OCI-LY1 (cell line): Measurements from ENCODE around the gene SLC22A2.

Source experiments
- H2AFZ ChIP-seq: fragments of 200-600 bp; sonication (generic), shearing (Covaris generic); 2 replicates; pipeline ENCODE4 v1.6.0; 2014; ENCODE audit warnings: antibody characterized with exemption, mild to moderate bottlenecking, low read length
- H3F3A ChIP-seq: fragments of 200-600 bp; sonication (generic), shearing (Covaris generic); 2 replicates; pipeline ENCODE4 v1.6.0; 2014; ENCODE audit warnings: mild to moderate bottlenecking, antibody characterized with exemption, low read length, moderate library complexity; ENCODE audit not compliant: insufficient read depth
- H3K27ac ChIP-seq: fragments of 200-600 bp; sonication (generic); 2 replicates; pipeline ENCODE4 v1.5.1; 2014; ENCODE audit warnings: low read length, mixed run types, mild to moderate bottlenecking, low read depth; ENCODE audit not compliant: poor library complexity, severe bottlenecking
- H3K27me3 ChIP-seq: fragments of 200-600 bp; sonication (generic); 2 replicates; pipeline ENCODE4 v1.6.0; 2014; ENCODE audit warnings: antibody characterized with exemption, mild to moderate bottlenecking, low read length, moderate library complexity; ENCODE audit not compliant: insufficient read depth
- H3K36me3 ChIP-seq: fragments of 200-600 bp; sonication (generic); 2 replicates; pipeline ENCODE4 v1.6.1; 2014; ENCODE audit warnings: mild to moderate bottlenecking, antibody characterized with exemption, low read length, moderate library complexity, mixed read lengths; ENCODE audit not compliant: insufficient read depth
- H3K4me1 ChIP-seq: fragments of 200-600 bp; sonication (generic); 2 replicates; pipeline ENCODE4 v1.5.1; 2014; ENCODE audit warnings: mild to moderate bottlenecking, low read length, moderate library complexity; ENCODE audit not compliant: insufficient read depth, severe bottlenecking
- H3K4me2 ChIP-seq: fragments of 200-600 bp; sonication (generic), shearing (Covaris generic); 2 replicates; pipeline ENCODE4 v1.6.1; 2014; ENCODE audit warnings: low read length
- H3K4me3 ChIP-seq: fragments of 200-600 bp; sonication (generic); 2 replicates; pipeline ENCODE4 v1.5.1; 2014; ENCODE audit warnings: low read length, low read depth, mild to moderate bottlenecking, mixed read lengths; ENCODE audit not compliant: poor library complexity, severe bottlenecking
- H3K79me2 ChIP-seq: fragments of 200-600 bp; shearing (Covaris generic); 2 replicates; pipeline ENCODE4 v1.6.1; 2016; ENCODE audit warnings: mixed run types, low read length, mixed read lengths; ENCODE audit not compliant: insufficient read depth
- H3K9ac ChIP-seq: fragments of 200-600 bp; sonication (generic), shearing (Covaris generic); 2 replicates; pipeline ENCODE4 v1.6.1; 2014; ENCODE audit warnings: mild to moderate bottlenecking, low read length, mixed read lengths
- H3K9me2 ChIP-seq: fragments of 200-600 bp; sonication (generic), shearing (Covaris generic); 2 replicates; pipeline ENCODE4 v1.6.1; 2014; ENCODE audit warnings: low read depth, mild to moderate bottlenecking, low read length, mixed read lengths
- H3K9me3 ChIP-seq: fragments of 200-600 bp; shearing (Covaris generic); 2 replicates; pipeline ENCODE4 v1.6.1; 2014; ENCODE audit warnings: low read length, mixed read lengths
- H4K20me1 ChIP-seq: fragments of 200-600 bp; sonication (generic), shearing (Covaris generic); 2 replicates; pipeline ENCODE4 v1.6.0; 2016; ENCODE audit warnings: mild to moderate bottlenecking, low read length; ENCODE audit not compliant: insufficient read depth
- CTCF ChIP-seq: fragments of 200-600 bp; sonication (generic), shearing (Covaris generic); IDR thresholded peaks from 2 replicates; pipeline ENCODE4 v1.5.1; 2017; ENCODE audit warnings: mild to moderate bottlenecking, antibody characterized with exemption, low read length, moderate library complexity, mixed read lengths
- EZH2 ChIP-seq: fragments of 200-600 bp; sonication (generic), shearing (Covaris generic); IDR thresholded peaks from 2 replicates; pipeline ENCODE4 v1.8.0; 2017; ENCODE audit warnings: borderline replicate concordance, mixed run types, mild to moderate bottlenecking, antibody characterized with exemption, low read length, moderate library complexity, mixed read lengths

SLC22A2 gene

DNA sequence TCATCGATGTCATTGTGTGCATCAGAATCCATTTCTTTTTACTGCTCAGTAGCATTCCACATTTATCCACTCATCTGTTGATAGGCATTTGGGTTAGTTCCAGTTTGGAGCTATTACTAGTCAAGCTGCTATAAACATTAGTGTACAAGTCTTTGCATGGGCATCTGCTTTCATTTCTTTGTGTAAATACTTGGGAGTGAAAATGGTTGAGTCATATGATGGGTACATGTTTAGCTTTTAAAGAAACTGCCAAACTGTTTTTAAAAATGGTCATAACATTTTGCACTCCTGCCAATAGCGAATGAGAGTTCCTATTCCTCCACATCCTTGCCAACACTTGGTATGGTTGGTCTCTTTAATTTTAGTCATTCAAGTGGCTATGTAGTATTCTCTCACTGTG is 21.2 kb upstream of the SLC22A2 start:
- Histone ChIP-seq H3K4me3 (no peak overlapping the region), H2AFZ (no peak overlapping the region), H3K4me2 (no peak overlapping the region), H3K4me1 (no peaks in the 10 kb centered on the region), H3K9ac (no peak overlapping the region), H3K36me3 (no peaks in the 10 kb centered on the region), H3K9me3 (no peaks in the 10 kb centered on the region), H4K20me1 (no peaks in the 10 kb centered on the region), H3K9me2 (no peaks in the 10 kb centered on the region), H3F3A (no peaks in the 10 kb centered on the region), H3K27me3 (0 out of 2 replicates have a peak, but pooled peaks cover 3% of the 10 kb centered on the region), H3K79me2 (no peaks in the 10 kb centered on the region), H3K27ac (no peak overlapping the region)
- no peak for TF ChIP-seq EZH2
- TF ChIP-seq CTCF: no peak

DNA sequence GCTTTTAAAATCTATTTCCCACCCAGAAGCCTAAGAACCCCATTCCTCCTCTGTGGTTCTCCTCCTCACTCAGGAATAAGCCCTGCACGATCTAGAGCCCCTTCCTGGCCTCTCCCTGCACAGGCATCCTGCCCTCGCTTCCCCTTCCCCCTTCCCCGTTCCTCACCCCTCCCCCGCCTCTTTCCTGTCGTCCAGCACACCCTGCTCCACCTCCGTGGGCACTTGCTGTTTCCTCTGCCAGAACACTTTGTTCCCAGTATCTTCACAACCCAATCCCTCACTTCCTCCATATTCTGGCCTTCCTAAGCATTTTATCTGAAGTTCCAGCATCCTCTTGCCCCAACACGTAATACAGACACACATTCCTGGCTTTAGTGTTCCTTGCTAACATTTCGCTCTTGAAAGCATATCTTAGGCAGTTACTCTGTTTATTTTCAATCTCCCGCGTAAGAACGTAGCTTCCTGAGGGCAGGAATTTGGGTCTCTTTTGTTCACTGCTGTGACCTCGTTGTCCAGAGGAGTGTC is 20.2 kb upstream of the SLC22A2 start:
- Histone ChIP-seq H4K20me1 (no peaks in the 10 kb centered on the region), H3K9me2 (no peaks in the 10 kb centered on the region), H3K9ac (no peak overlapping the region), H3K4me1 (no peaks in the 10 kb centered on the region), H3F3A (no peaks in the 10 kb centered on the region), H3K4me2 (no peak overlapping the region), H3K36me3 (no peaks in the 10 kb centered on the region), H2AFZ (no peak overlapping the region), H3K27ac (no peak overlapping the region), H3K4me3 (no peak overlapping the region), H3K9me3 (no peaks in the 10 kb centered on the region), H3K79me2 (no peaks in the 10 kb centered on the region), H3K27me3 (0 out of 2 replicates have a peak, but pooled peaks cover 3% of the 10 kb centered on the region)
- TF ChIP-seq CTCF (no peak), EZH2 (no peak)

- no peak overlapping the region for H2AFZ ChIP-seq
- no peaks in the 10 kb centered on the region for H3K79me2 ChIP-seq
- H3K27me3 ChIP-seq: 0 out of 2 replicates have a peak, but pooled peaks cover 3% of the 10 kb centered on the region
- no peaks in the 10 kb centered on the region for H3K36me3 ChIP-seq
- H3K4me1 ChIP-seq: no peaks in the 10 kb centered on the region
- no peak overlapping the region for H3K27ac ChIP-seq
- H3F3A ChIP-seq: no peaks in the 10 kb centered on the region
- TF ChIP-seq CTCF: no peak
- TF ChIP-seq EZH2: no peak
- H3K4me3 ChIP-seq: no peak overlapping the region
- no peak overlapping the region for H3K9ac ChIP-seq
- H4K20me1 ChIP-seq: no peaks in the 10 kb centered on the region
- H3K9me3 ChIP-seq: no peaks in the 10 kb centered on the region
- no peak overlapping the region for H3K4me2 ChIP-seq
- H3K9me2 ChIP-seq: no peaks in the 10 kb centered on the region
Observed at GRCh38 chr6:160278311-160278710, 19.7 kb upstream of the SLC22A2 start.
